Stimulated activated CD4-positive, alpha-beta T cell treated with anti-CD3 and anti-CD28 coated beads, TNF-alpha, amount 100 ng/mL, for 24 hours (primary cell): Measurements from ENCODE around the gene COPB2.
"Not testable (repeated sequence)": the region's sequence is repeated elsewhere in the genome, so short reads cannot be mapped to it uniquely, and the experiment has no call there.

Experiments used
- DNase-seq, 3 experiments: peaks; one replicate each; pipeline ENCODE4 v3.0.0-alpha.2; 2020; ENCODE audit warnings: low read depth in 3 of 3

Gene COPB2

DNA sequence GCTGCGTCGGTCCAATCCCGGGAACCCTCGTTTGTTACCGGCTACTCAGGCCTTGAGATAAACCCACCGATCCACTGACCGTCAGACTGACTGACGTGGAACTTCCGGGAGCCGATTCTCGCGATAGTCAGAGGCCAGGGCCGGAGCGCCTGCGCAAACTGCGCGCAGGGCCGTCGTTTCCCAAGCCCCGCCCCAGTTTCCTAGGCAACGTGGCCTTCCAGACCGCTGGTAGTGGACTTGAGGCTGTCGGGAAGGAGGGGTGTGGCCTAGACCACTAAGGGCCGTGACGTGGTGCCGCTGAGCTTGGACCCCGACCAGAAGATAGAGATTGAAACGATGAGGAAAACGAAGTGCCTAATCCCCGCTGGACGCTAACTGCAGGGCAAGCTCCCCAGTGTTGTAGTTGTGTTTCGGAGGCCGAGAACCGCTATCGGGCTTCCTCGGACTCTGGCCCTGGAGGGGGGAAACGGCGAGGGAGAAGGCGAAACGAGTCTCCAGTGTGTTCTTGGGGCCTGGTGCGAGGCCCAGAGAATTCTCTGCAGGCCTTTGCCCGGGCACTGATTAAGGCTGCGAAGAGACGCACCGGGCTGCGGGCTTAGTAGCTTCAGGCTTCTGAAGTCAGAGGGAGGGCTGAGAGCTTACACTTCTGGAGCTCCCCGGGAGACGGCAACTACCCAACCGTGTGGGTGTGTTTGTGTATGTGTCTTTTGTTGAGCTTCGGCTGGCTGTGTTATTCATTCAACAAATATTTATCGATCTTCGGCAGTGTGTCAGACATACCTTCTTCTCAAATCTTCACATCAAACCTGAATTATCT lies at the start of gene COPB2:
TSS of gene COPB2 (minus strand) at position 96 of the 817 bp plus-strand sequence. CDS start 97 bp downstream, outside the sequence.
- DNase-seq: peak; percentile 93 to 98 (median 95)

- DNase-seq: no peak
Measured at GRCh38 chr3:139434764-139435307, 45.4 kb upstream of the COPB2 start.

GRCh38 chr3:139434228-139434627 lies 44.8 kb upstream of the COPB2 start:
- DNase-seq: no peak

DNA sequence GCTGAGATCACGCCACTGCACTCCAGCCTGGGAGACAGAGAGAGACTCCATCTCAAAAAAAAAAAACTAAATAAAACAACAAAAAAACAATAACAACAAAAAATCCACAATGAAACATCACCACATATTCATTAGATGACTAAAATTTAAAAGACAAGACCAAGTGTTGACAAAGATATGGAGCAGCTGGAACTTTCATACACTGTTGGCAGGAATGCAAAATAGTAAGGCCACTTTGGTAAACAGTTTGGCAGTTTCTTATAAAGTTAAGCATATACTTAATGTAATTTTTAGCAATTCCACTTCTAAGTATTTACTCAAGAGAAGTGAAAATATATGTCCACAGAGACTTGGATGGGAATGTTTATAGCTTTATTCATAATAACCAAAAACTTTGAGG lies 43.6 kb upstream of the COPB2 start:
- DNase-seq: no peak

DNA sequence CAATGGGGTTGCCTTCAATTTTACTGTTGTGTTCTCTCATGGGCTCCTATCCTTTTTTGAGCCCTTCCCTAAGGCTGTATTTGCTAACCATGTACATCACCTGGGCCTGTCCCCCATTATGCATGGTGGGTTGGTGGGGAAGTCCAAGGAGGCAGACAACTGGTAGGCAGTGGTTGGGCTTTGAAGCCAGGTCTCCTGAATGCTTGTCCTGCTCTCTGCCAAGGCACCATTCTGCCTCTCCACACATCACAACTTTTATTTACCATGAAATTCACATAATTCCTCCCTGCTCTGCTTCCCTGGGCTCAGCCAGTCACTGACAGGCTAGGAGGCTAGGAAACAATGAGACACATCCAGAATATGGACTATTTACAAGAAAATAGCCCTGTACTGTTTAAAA lies 41.0 kb upstream of the COPB2 start:
- no peak for DNase-seq

GRCh38 chr3:139427283-139428060 lies 38.0 kb upstream of the COPB2 start:
- DNase-seq: no peak

DNA sequence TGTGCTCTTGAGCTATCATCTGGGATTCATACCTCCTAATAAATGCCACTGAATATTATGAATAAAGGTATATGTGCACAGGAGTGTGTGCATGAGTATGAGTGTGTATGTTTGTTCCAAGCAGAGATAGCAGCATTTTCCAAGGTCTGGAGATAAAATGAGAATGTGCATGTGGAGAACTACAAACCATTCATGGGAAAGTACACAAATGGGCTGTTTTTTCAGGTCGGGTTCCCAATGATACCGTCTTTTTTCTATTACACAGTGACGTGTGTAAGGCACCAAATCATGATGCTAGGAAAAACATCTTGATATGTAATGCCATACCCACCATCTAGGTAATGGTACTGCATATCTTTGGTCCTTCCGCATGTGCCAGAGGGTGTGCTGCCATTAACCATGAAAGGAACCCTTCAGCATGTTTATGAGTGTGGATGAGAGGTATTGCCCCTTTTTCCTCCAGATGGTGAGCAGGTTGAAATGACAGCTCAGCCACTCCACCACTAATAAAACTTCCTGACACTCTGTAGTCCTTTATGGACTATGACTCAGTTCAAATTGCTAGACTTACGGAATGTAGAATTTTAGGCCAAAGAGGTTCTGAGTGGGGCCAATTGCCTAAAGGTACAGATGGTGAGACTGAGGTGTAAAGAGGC lies 36.4 kb upstream of the COPB2 start:
- DNase-seq: no peak

DNA sequence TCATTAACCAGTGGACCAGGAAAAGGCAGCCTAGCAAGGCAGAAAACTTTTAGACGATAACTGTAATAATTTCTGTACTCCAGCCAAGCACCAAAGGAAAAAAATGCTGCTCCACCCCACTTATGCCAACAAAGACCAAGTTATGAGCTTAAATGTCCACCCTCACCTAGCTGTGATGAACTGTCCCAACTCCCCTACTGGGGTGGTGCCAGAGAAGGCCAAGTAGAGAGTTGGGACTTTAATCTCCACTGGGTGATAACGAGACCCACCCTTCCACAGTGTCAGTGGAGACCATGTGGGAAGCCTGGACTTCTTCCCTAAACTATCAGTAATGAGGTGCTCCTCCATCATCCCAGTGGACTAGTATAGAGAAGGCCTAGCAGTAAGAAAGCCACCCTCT lies 33.8 kb upstream of the COPB2 start:
- no peak for DNase-seq

DNA sequence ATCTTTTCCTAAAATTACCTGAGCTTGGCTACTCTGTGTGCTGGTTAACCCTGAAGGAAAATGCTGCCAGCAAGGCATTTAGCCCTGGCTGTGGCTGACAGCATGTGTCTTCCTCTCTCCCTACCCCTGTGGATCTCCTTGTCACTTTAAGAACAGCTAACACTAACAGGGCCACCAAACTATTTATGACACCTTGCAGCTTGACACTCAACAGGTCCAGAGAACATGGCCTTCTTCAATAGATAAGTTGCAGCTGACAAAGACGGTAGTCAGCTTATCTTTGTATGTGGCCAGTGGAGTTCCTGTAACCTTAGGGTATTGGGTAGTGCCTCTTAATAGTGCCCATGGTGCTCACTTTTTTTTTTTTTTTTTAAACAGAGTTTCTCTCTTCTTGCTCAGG lies 32.0 kb upstream of the COPB2 start:
- no peak for DNase-seq

GRCh38 chr3:139421040-139421439 lies 31.6 kb upstream of the COPB2 start:
- no peak for DNase-seq

DNA sequence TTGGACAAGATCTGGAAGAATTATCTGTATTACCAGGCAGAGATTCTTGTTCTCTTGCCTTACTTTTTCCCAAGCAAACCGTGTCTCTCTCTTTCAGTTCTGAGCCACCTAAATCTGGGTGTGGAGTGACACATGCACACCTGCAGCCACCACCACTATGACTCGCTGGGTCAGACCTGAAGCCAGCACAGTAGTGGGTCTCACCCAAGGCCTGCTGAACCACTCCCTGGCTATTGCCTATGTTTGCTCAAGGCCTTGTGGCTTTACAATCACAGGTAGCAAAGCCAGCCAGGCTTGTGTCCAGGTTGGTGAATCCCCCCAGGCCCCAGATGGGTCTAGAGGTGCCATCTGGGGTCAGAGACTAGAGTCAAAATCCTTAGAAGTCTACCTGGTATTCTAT lies 28.7 kb upstream of the COPB2 start:
- DNase-seq: no peak

GRCh38 chr3:139416275-139416674 lies 26.8 kb upstream of the COPB2 start:
- no peak for DNase-seq

GRCh38 chr3:139414608-139415224 lies 25.3 kb upstream of the COPB2 start:
- DNase-seq: no peak

DNA sequence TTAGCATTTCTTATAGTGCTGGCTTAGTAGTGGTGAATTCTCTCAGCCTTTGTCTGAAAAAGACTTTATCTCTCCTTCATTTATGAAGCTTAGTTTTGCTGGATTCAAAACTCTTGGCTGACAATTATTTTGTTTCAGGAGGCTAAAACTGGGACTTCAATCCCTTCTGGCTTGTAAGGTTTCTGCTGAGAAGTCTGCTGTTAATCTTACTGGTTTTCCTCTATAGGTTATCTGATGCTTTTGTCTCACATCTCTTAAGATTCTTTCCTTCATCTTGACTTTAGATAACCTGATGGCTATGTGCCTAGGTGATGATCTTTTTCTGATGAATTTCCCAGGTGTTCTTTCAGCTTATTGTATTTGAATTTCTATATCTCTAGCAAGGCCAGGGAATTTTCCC lies 23.4 kb upstream of the COPB2 start:
- not testable (repeated sequence) for DNase-seq

DNA sequence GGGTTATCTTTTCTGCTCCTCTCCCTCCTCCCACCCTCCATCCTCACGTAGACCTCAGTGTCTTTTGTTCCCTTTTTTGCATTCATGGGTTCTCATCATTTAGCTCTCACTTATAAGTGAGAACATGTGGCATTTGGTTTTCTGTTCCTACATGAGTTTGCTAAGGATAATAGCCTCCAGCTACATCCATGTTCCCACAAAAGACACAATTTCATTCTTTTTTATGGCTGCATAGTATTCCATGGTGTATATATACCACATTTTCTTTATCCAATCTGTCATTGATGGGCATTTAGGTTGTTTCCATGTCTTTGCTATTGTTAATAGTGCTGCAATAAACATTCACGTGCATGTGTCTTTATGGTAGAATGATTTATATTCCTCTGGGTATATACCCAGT lies 11.7 kb upstream of the COPB2 start:
- DNase-seq: not testable (repeated sequence)

DNA sequence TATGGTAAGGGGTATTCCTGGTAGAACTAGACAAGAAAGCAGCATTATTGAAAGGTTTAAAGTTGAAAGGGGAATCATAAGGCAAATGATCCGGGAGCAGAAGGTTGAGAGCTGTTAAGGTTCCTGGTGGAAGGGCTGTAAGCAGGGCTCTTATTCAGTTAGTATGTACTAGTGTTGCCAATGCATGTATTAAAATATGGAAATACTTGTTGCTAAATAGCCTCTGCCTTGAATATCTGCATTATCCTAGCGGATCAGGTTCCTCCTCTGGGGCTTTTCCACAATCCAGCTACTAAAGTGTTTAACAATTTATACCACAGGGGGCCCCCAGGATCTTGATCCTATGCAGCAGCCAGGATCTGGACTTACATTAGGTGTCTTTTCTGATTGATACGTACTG lies 7.3 kb upstream of the COPB2 start:
- no peak for DNase-seq

- DNase-seq: no peak
Measured at GRCh38 chr3:139394116-139394515, 4.7 kb upstream of the COPB2 start.

DNA sequence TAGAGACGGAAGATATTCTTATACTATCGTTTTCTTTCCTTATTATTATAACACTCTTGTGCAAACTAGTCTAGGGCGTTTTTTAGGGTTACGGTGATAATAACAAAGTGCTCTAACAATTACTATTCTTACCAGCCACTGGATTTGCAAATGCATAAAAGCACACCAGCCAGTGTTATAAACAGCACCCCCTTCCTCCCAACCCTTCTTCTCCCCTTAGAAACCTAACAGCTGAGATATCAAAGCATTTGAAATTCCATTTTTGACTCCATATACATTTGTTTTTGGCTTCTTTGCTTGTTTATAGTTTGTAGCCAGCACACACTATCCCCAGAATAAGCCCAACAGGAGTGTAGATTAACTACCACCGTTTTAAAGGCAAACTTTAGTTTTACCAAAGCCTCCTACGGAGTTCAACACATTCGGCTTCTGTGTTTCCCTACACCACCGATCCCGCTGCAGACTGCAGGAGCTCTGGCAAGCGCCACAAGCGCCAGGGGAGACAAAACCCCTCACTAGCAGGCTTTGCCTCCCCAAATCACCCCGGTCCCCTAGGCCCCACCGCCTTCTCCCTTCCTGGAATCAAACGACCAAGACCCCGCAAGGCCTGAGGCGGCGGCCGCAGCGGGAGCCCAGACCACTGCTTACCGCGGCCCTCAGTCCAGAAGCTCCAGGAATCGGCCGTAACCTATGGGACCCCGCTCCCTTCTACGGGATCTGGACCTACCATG lies 461 bp downstream of the COPB2 start:
- DNase-seq: peak in 2 of 3 experiments; percentile 6 to 21

DNA sequence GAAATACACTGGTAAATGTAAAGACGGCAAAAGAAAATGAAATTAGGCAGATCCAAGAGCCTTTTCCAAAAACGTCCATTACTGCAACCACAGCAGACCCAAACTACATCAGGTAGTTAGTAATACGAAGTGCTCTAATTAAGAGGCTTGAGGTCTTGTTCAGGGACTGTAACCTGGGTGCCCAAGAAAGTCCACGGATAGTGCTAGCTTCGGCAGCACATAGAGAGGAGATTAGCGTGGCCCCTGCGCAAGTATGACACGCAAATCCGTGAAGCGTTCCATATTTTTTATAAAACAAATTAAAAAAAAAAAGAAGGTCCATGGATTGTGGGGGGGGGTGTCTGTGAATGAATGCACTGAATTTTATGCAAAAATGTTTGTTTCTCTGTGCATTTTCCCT lies 1.4 kb downstream of the COPB2 start:
- no peak for DNase-seq

- not testable (repeated sequence) for DNase-seq
Measured at GRCh38 chr3:139382291-139382690, 7.2 kb downstream of the COPB2 start.

GRCh38 chr3:139380575-139380974 lies 8.9 kb downstream of the COPB2 start:
- no peak for DNase-seq
